Neuronal stem cell (in vitro differentiated cells): ENCODE data around the gene COL9A1.

Source experiments
- DNase-seq: peaks from one replicate; pipeline ENCODE4 v3.0.0-alpha.2; 2013; ENCODE audit warnings: low spot score
- H2AFZ ChIP-seq: one replicate; pipeline ENCODE4 v1.6.1; 2013; ENCODE audit warnings: mild to moderate bottlenecking, low read length, inconsistent platforms
- H2AK5ac ChIP-seq: 2 replicates; pipeline ENCODE4 v1.6.1; 2013; ENCODE audit warnings: low read depth, mild to moderate bottlenecking, inconsistent platforms, low read length, moderate library complexity, mixed read lengths
- H2BK120ac ChIP-seq: 2 replicates; pipeline ENCODE4 v1.6.1; 2013; ENCODE audit warnings: low read depth, mild to moderate bottlenecking, inconsistent platforms, low read length, moderate library complexity, mixed read lengths
- H2BK12ac ChIP-seq: one replicate; pipeline ENCODE4 v1.6.1; 2013; ENCODE audit warnings: low read length, inconsistent platforms
- H2BK15ac ChIP-seq: 2 replicates; pipeline ENCODE4 v1.6.1; 2013; ENCODE audit warnings: mild to moderate bottlenecking, low read length, inconsistent platforms, mixed read lengths
- H2BK5ac ChIP-seq: one replicate; pipeline ENCODE4 v1.6.1; 2013; ENCODE audit warnings: inconsistent platforms, mild to moderate bottlenecking, low read length, moderate library complexity
- H3K14ac ChIP-seq: one replicate; pipeline ENCODE4 v1.6.1; 2013; ENCODE audit warnings: low read length, inconsistent platforms
- H3K18ac ChIP-seq: 2 replicates; pipeline ENCODE4 v1.6.1; 2013; ENCODE audit warnings: low read length, inconsistent platforms
- H3K23ac ChIP-seq: 2 replicates; pipeline ENCODE4 v1.6.1; 2013; ENCODE audit warnings: low read depth, mild to moderate bottlenecking, mixed read lengths, low read length, inconsistent platforms; ENCODE audit not compliant: poor library complexity
- H3K27ac ChIP-seq: replicated peaks from 3 replicates; pipeline ENCODE4 v1.5.1; 2013; ENCODE audit warnings: low read length, inconsistent platforms
- H3K27me3 ChIP-seq, 3 experiments: 2 replicates each; pipeline ENCODE4 v1.6.1; 2013; ENCODE audit warnings: low read length in 3 of 3, mild to moderate bottlenecking in 2 of 3, inconsistent platforms in 1 of 3, low read depth in 1 of 3, mixed read lengths in 1 of 3, moderate library complexity in 1 of 3; ENCODE audit not compliant: control insufficient read depth in 3 of 3, insufficient read depth in 3 of 3
- H3K36me3 ChIP-seq, 2 donors: replicated peaks in 1 of 2; 2 replicates each; pipeline ENCODE4 v1.6.1; 2013; ENCODE audit warnings: low read length in 2 of 2; ENCODE audit not compliant: control insufficient read depth in 2 of 2, insufficient read depth in 2 of 2
- H3K4ac ChIP-seq: 2 replicates; pipeline ENCODE4 v1.6.1; 2013; ENCODE audit warnings: inconsistent platforms, mild to moderate bottlenecking, low read length, moderate library complexity
- H3K4me1 ChIP-seq, 2 donors: 1 replicate in 1 of 2; 2 replicates in 1 of 2; pipeline ENCODE4 v1.6.1; 2013; ENCODE audit warnings: low read length in 2 of 2, low read depth in 1 of 2; ENCODE audit not compliant: control insufficient read depth in 2 of 2, insufficient read depth in 1 of 2
- H3K4me2 ChIP-seq: one replicate; pipeline ENCODE4 v1.6.1; 2013; ENCODE audit warnings: mild to moderate bottlenecking, low read length, inconsistent platforms; ENCODE audit not compliant: insufficient read depth, poor library complexity, severe bottlenecking
- H3K4me3 ChIP-seq, 2 donors: 2 replicates each; pipeline ENCODE4 v1.5.1; 2013; ENCODE audit warnings: low read length in 2 of 2, mild to moderate bottlenecking in 2 of 2, inconsistent platforms in 1 of 2, moderate library complexity in 1 of 2
- H3K79me1 ChIP-seq: one replicate; pipeline ENCODE4 v1.6.1; 2013; ENCODE audit warnings: low read depth, mild to moderate bottlenecking, inconsistent platforms, low read length, moderate library complexity
- H3K9ac ChIP-seq: one replicate; pipeline ENCODE4 v1.6.1; 2013; ENCODE audit warnings: mild to moderate bottlenecking, low read depth, low read length, inconsistent platforms; ENCODE audit not compliant: poor library complexity
- H3K9me3 ChIP-seq, 2 donors: replicated peaks in 1 of 2; 2 replicates each; pipeline versions ENCODE3 to v1.6.1; 2013; ENCODE audit warnings: low read length in 2 of 2, mild to moderate bottlenecking in 2 of 2, inconsistent platforms in 1 of 2, low read depth in 1 of 2, mixed read lengths in 1 of 2, moderate library complexity in 1 of 2; ENCODE audit not compliant: control insufficient read depth in 2 of 2, insufficient read depth in 1 of 2
- H4K8ac ChIP-seq: one replicate; pipeline ENCODE4 v1.6.1; 2013; ENCODE audit warnings: low read depth, mild to moderate bottlenecking, inconsistent platforms, low read length, moderate library complexity
- H4K91ac ChIP-seq: one replicate; pipeline ENCODE4 v1.6.1; 2013; ENCODE audit warnings: low read length, low read depth, mild to moderate bottlenecking, inconsistent platforms; ENCODE audit not compliant: poor library complexity
- WGBS, 2 donors: extraction: QIAGEN DNeasy Blood & Tissue Kit; methylation state at CpG; one replicate each; pipeline ENCODE4 v1.1.7; 2013; ENCODE audit warnings: missing lambda C conversion rate in 2 of 2, mixed read lengths in 1 of 2; ENCODE audit not compliant: insufficient read length in 2 of 2, insufficient replicate concordance in 1 of 2; ENCODE audit errors: extremely low coverage in 2 of 2; 5-methylcytosine and 5-hydroxymethylcytosine counted together

Gene COL9A1

GRCh38 chr6:70176842-70177550 lies 125.9 kb downstream of the COL9A1 start:
- no peak overlapping the region for H3K4me2 ChIP-seq
- H2AFZ ChIP-seq, result no peak overlapping the region
- WGBS, 2 donors, result no CpG with 5 or more reads among the region's 3 CpGs
- H3K27ac ChIP-seq, result no peak overlapping the region
- no peaks in the 10 kb centered on the region for H3K79me1 ChIP-seq
- H3K9ac ChIP-seq, result no peak overlapping the region
- H3K4me3 ChIP-seq, result no peak overlapping the region
- H3K4me1 ChIP-seq, result no peaks in the 10 kb centered on the region
- H3K4ac ChIP-seq, result no peak overlapping the region
- DNase-seq, result no peak
- no peak overlapping the region for H4K91ac ChIP-seq
- no peak overlapping the region for H3K18ac ChIP-seq
- peaks cover 4% of the 10 kb centered on the region in 2 donors for H3K9me3 ChIP-seq
- H2BK12ac ChIP-seq, result no peak overlapping the region
- H2BK120ac ChIP-seq, result no peak overlapping the region
- no peaks in the 10 kb centered on the region for H3K36me3 ChIP-seq
- H3K14ac ChIP-seq, result no peak overlapping the region
- no peaks in the 10 kb centered on the region for H3K27me3 ChIP-seq
- no peak overlapping the region for H4K8ac ChIP-seq
- no peak overlapping the region for H2AK5ac ChIP-seq
- H2BK15ac ChIP-seq, result no peak overlapping the region
- H2BK5ac ChIP-seq, result no peak overlapping the region
- H3K23ac ChIP-seq, result no peak overlapping the region

GRCh38 chr6:70175770-70176169 lies 127.1 kb downstream of the COL9A1 start:
- H3K14ac ChIP-seq, result no peak overlapping the region
- H2BK120ac ChIP-seq, result no peak overlapping the region
- no peak overlapping the region for H2BK12ac ChIP-seq
- no peak overlapping the region for H4K8ac ChIP-seq
- no peak overlapping the region for H3K4me2 ChIP-seq
- H3K27me3 ChIP-seq, result no peaks in the 10 kb centered on the region
- no peak overlapping the region for H3K18ac ChIP-seq
- no peak overlapping the region for H3K4ac ChIP-seq
- H3K27ac ChIP-seq, result no peak overlapping the region
- no peak overlapping the region for H3K23ac ChIP-seq
- H2BK15ac ChIP-seq, result no peak overlapping the region
- H4K91ac ChIP-seq, result no peak overlapping the region
- peaks cover 4% of the 10 kb centered on the region in 2 donors for H3K9me3 ChIP-seq
- H3K4me3 ChIP-seq, result no peak overlapping the region
- no peak overlapping the region for H3K9ac ChIP-seq
- no peak overlapping the region for H2AFZ ChIP-seq
- no peaks in the 10 kb centered on the region for H3K4me1 ChIP-seq
- H2BK5ac ChIP-seq, result no peak overlapping the region
- H3K36me3 ChIP-seq, result no peaks in the 10 kb centered on the region
- H2AK5ac ChIP-seq, result no peak overlapping the region
- WGBS, 2 donors, result no CpG with 5 or more reads among the region's 2 CpGs
- H3K79me1 ChIP-seq, result no peaks in the 10 kb centered on the region
- DNase-seq, result no peak

DNA sequence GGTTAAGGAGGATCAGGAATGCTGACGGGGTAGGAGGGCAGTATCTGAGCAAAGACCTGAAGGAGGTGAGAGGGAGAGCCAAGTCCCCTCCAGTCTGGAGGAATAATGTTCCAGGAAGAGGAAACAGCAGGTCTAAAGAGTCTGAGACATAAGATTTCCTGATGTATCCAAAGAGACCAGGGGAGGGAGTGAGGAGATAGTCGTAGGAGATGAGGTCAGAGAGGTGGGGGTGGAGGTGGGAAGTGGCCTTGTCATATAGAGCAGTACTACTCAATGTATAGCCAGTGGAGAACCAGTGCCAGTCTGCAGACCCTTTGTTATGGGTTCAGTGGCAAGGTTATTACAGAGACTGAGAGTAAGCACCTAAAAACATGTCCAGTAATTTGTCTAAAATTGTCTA lies 130.6 kb downstream of the COL9A1 start:
- H2BK12ac ChIP-seq, result no peak overlapping the region
- H4K91ac ChIP-seq, result no peak overlapping the region
- no peaks in the 10 kb centered on the region for H3K4me1 ChIP-seq
- no peak overlapping the region for H3K4ac ChIP-seq
- DNase-seq, result no peak
- no peak overlapping the region for H2AFZ ChIP-seq
- H3K27ac ChIP-seq, result no peak overlapping the region
- H3K14ac ChIP-seq, result no peak overlapping the region
- no peaks in the 10 kb centered on the region for H3K79me1 ChIP-seq
- no peak overlapping the region for H3K18ac ChIP-seq
- no peak overlapping the region for H3K4me2 ChIP-seq
- H3K36me3 ChIP-seq, result no peaks in the 10 kb centered on the region
- no peak overlapping the region for H4K8ac ChIP-seq
- H2AK5ac ChIP-seq, result no peak overlapping the region
- H3K23ac ChIP-seq, result no peak overlapping the region
- no peak overlapping the region for H2BK120ac ChIP-seq
- no peak overlapping the region for H2BK15ac ChIP-seq
- H2BK5ac ChIP-seq, result no peak overlapping the region
- H3K27me3 ChIP-seq, result no peaks in the 10 kb centered on the region
- WGBS, 2 donors, result no CpG with 5 or more reads among the region's 2 CpGs
- no peak overlapping the region for H3K4me3 ChIP-seq
- H3K9me3 ChIP-seq, result no peaks in the 10 kb centered on the region
- H3K9ac ChIP-seq, result no peak overlapping the region

- Histone ChIP-seq H2BK15ac (no peak overlapping the region), H3K4ac (no peak overlapping the region), H2BK12ac (no peak overlapping the region), H2AFZ (no peak overlapping the region), H2BK5ac (no peak overlapping the region), H3K18ac (no peak overlapping the region), H3K4me3 (no peak overlapping the region), H3K4me1 (no peaks in the 10 kb centered on the region), H3K79me1 (no peaks in the 10 kb centered on the region), H2BK120ac (no peak overlapping the region), H3K27me3 (no peaks in the 10 kb centered on the region), H3K14ac (no peak overlapping the region), H3K4me2 (no peak overlapping the region), H3K36me3 (no peaks in the 10 kb centered on the region), H4K8ac (no peak overlapping the region), H3K23ac (no peak overlapping the region), H3K9me3 (no peaks in the 10 kb centered on the region), H3K9ac (no peak overlapping the region), H3K27ac (no peak overlapping the region), H2AK5ac (no peak overlapping the region), H4K91ac (no peak overlapping the region)
- no peak for DNase-seq
Observed at GRCh38 chr6:70171236-70171635, 131.6 kb downstream of the COL9A1 start.
